ENCODE measurements around the gene MVB12A. TPM values are rescaled to one million over a fixed set of nuclear protein-coding genes. Genes with fewer than 3 reads are reported as not detected.

MVB12A gene
- total and polyA plus RNA-seq, 9 of the 15 experiments (the other 6 are each of a cell fraction or from before 2014, with no cell fraction given), result 1.2 to 46.2 (median 22.4) TPM

DNA sequence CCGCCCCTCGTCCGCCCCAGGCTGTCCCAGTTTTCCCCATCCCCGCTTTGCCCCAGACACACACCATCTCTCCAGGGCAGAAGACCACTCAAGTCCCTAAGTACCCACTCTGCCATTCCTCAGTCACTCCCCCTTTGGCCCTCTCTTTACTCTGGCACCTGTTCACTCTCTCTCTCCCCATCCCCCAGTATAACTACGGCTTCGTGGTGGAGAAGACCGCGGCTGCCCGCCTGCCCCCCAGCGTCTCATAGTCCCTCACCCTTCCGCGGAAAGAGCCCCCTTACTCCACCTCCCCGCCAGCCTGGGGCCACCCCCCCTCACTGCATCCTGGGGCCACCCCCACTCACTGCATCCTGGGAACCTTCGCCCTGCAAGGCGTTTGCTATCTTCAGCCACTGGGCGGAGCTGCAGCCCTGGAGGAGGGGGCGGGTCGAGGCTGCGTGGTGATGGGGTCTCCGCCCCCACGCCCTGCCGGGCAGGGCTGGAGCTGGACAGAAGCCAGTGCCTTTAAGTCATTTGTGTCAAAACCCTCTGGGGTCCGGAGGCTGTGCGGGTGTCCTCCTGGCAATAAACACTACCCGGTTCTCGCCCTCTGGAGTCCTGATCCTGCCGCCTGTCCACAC, 5.0 kb downstream of the MVB12A start (continued):
- TF ChIP-seq CBX5 (IDR thresholded peaks at IDR 0.05; ENCODE audit: borderline replicate concordance, low read depth) (no peak), ZFP36 (IDR thresholded peaks at IDR 0.05; ENCODE audit: low read depth, low read length, partially characterized antibody) (peak; percentile 19), ZBED1 (IDR thresholded peaks at IDR 0.05) (0 out of 2 replicates have a peak, but pooled peaks have one; percentile 23), NEUROD1 (IDR thresholded peaks at IDR 0.05; ENCODE audit: borderline replicate concordance, low read depth, low read length, partially characterized antibody) (peak; percentile 46), RHOXF2B (CRISPR knock-in tag; conservative IDR thresholded peaks at IDR 0.05) (no peak), ATF7 (IDR thresholded peaks at IDR 0.05) (peak; percentile 26; the same call in 1 of the 2 replicates), GTF2E2 (tag; IDR thresholded peaks at IDR 0.05) (no peak), STAT5B (CRISPR knock-in tag; IDR thresholded peaks at IDR 0.05) (no peak), SMC3 (conservative IDR thresholded peaks at IDR 0.05; ENCODE audit: insufficient read depth, low read depth, low read length) (peak; percentile 68), NONO (IDR thresholded peaks at IDR 0.05; ENCODE audit: low read depth in 2 of 2, low read length in 1 of 2) (no peak), ATF1 (CRISPR knock-in tag; IDR thresholded peaks at IDR 0.05) (no peak), ATF1 (tag; IDR thresholded peaks at IDR 0.05) (peak; percentile 47; the same call in 1 of the 2 replicates), MYNN (IDR thresholded peaks at IDR 0.05) (0 out of 2 replicates have a peak, but pooled peaks have one; percentile 27), MYNN (CRISPR knock-in tag; IDR thresholded peaks at IDR 0.05) (no peak), EGR1 (conservative IDR thresholded peaks at IDR 0.05) (peak; percentile 98), RCOR1 (IDR thresholded peaks at IDR 0.05; ENCODE audit: borderline replicate concordance in 1 of 2, low read depth in 2 of 2, low read length in 2 of 2) (peak in 1 of 2 experiments; percentile 80; a peak in 2 of 4 replicates), RAD21 (CRISPR knock-in tag; conservative IDR thresholded peaks at IDR 0.05 in 1 of 2, IDR thresholded peaks at IDR 0.05 in 1 of 2) (peak; percentile 49 to 71), CREB1 (IDR thresholded peaks at IDR 0.05) (0 out of 2 replicates have a peak, but pooled peaks have one; percentile 22), CREB1 (CRISPR knock-in tag; IDR thresholded peaks at IDR 0.05) (no peak), ZNF224 (CRISPR knock-in tag; IDR thresholded peaks at IDR 0.05) (no peak), HCFC1 (IDR thresholded peaks at IDR 0.05; ENCODE audit: low read depth, low read length) (0 out of 2 replicates have a peak, but pooled peaks have one; percentile 28), CHD4 (IDR thresholded peaks at IDR 0.05; ENCODE audit: insufficient read depth, insufficient replicate concordance, low read depth, low read length, poor library complexity, severe bottlenecking) (no peak), NFIC (IDR thresholded peaks at IDR 0.05) (peak; percentile 92), TAF7 (tag; IDR thresholded peaks at IDR 0.05) (no peak)
- TF ChIP-seq, protein P1, sequence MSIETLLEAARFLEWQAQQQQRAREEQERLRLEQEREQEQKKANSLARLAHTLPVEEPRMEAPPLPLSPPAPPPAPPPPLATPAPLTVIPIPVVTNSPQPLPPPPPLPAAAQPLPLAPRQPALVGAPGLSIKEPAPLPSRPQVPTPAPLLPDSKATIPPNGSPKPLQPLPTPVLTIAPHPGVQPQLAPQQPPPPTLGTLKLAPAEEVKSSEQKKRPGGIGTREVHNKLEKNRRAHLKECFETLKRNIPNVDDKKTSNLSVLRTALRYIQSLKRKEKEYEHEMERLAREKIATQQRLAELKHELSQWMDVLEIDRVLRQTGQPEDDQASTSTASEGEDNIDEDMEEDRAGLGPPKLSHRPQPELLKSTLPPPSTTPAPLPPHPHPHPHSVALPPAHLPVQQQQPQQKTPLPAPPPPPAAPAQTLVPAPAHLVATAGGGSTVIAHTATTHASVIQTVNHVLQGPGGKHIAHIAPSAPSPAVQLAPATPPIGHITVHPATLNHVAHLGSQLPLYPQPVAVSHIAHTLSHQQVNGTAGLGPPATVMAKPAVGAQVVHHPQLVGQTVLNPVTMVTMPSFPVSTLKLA (conservative IDR thresholded peaks at IDR 0.05), result peak in 1 of 2 experiments; percentile 49; a peak in 2 of 4 replicates
- TF ChIP-seq, protein P2, sequence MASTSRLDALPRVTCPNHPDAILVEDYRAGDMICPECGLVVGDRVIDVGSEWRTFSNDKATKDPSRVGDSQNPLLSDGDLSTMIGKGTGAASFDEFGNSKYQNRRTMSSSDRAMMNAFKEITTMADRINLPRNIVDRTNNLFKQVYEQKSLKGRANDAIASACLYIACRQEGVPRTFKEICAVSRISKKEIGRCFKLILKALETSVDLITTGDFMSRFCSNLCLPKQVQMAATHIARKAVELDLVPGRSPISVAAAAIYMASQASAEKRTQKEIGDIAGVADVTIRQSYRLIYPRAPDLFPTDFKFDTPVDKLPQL (IDR thresholded peaks at IDR 0.05; ENCODE audit: extremely low read depth, insufficient read length), result no peak
- TF ChIP-seq, protein P3, sequence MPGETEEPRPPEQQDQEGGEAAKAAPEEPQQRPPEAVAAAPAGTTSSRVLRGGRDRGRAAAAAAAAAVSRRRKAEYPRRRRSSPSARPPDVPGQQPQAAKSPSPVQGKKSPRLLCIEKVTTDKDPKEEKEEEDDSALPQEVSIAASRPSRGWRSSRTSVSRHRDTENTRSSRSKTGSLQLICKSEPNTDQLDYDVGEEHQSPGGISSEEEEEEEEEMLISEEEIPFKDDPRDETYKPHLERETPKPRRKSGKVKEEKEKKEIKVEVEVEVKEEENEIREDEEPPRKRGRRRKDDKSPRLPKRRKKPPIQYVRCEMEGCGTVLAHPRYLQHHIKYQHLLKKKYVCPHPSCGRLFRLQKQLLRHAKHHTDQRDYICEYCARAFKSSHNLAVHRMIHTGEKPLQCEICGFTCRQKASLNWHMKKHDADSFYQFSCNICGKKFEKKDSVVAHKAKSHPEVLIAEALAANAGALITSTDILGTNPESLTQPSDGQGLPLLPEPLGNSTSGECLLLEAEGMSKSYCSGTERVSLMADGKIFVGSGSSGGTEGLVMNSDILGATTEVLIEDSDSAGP (CRISPR knock-in tag; IDR thresholded peaks at IDR 0.05), result no peak
